ENCODE data around the gene OTOL1.

Gene OTOL1

GRCh38 chr3:161540594-161540993 is 44.0 kb downstream of the OTOL1 start:
- Histone ChIP-seq H3K4me3 (ENCODE audit: low read length, poor library complexity, severe bottlenecking) (no peak overlapping the region), H3K4me2 (ENCODE audit: low read depth, low read length, poor library complexity, severe bottlenecking) (peak overlapping the region; percentile 20), H3K9me2 (replicated peaks; ENCODE audit: low read depth, low read length) (no peaks in the 10 kb centered on the region), H4K20me1 (ENCODE audit: insufficient read depth, low read length, poor library complexity, severe bottlenecking) (no peaks in the 10 kb centered on the region), H3K36me3 (ENCODE audit: insufficient read depth, low read length) (no peaks in the 10 kb centered on the region), H3K27me3 (ENCODE audit: insufficient read depth, low read length, poor library complexity, severe bottlenecking) (no peaks in the 10 kb centered on the region), H3K9me3 (ENCODE audit: insufficient read depth, low read depth, low read length) (peaks cover 3% of the 10 kb centered on the region; the same call in 1 of the 2 replicates), H3F3A (ENCODE audit: low read depth) (no peaks in the 10 kb centered on the region), H3K79me2 (ENCODE audit: insufficient read depth, low read length) (no peaks in the 10 kb centered on the region), H3K9ac (ENCODE audit: low read depth, low read length, poor library complexity, severe bottlenecking) (no peak overlapping the region), H2AFZ (ENCODE audit: low read length) (peak overlapping the region; percentile 80), H3K4me1 (ENCODE audit: insufficient read depth, low read length, poor library complexity, severe bottlenecking) (no peaks in the 10 kb centered on the region)
- TF ChIP-seq CTCF (conservative IDR thresholded peaks at IDR 0.05; ENCODE audit: low read length) (no peak), EZH2phosphoT487 (IDR thresholded peaks at IDR 0.05; ENCODE audit: borderline replicate concordance) (no peak)

- Histone ChIP-seq H2AFZ (ENCODE audit: low read length) (no peak overlapping the region), H3K79me2 (ENCODE audit: insufficient read depth, low read length) (no peaks in the 10 kb centered on the region), H3K9me3 (ENCODE audit: insufficient read depth, low read depth, low read length) (peaks cover 4% of the 10 kb centered on the region; the same call in 1 of the 2 replicates), H3K27me3 (ENCODE audit: insufficient read depth, low read length, poor library complexity, severe bottlenecking) (no peaks in the 10 kb centered on the region), H3K4me3 (ENCODE audit: low read length, poor library complexity, severe bottlenecking) (no peak overlapping the region), H3K4me1 (ENCODE audit: insufficient read depth, low read length, poor library complexity, severe bottlenecking) (no peaks in the 10 kb centered on the region), H3K9me2 (replicated peaks; ENCODE audit: low read depth, low read length) (no peaks in the 10 kb centered on the region), H3K9ac (ENCODE audit: low read depth, low read length, poor library complexity, severe bottlenecking) (no peak overlapping the region), H3F3A (ENCODE audit: low read depth) (no peaks in the 10 kb centered on the region), H3K36me3 (ENCODE audit: insufficient read depth, low read length) (no peaks in the 10 kb centered on the region), H3K4me2 (ENCODE audit: low read depth, low read length, poor library complexity, severe bottlenecking) (no peak overlapping the region), H4K20me1 (ENCODE audit: insufficient read depth, low read length, poor library complexity, severe bottlenecking) (no peaks in the 10 kb centered on the region)
- TF ChIP-seq EZH2phosphoT487 (IDR thresholded peaks at IDR 0.05; ENCODE audit: borderline replicate concordance) (no peak), CTCF (conservative IDR thresholded peaks at IDR 0.05; ENCODE audit: low read length) (no peak)
Measured at GRCh38 chr3:161545824-161546223, 49.2 kb downstream of the OTOL1 start.

- H3K36me3 ChIP-seq (ENCODE audit: insufficient read depth, low read length) = no peaks in the 10 kb centered on the region
- no peaks in the 10 kb centered on the region for H3K27me3 ChIP-seq (ENCODE audit: insufficient read depth, low read length, poor library complexity, severe bottlenecking)
- no peaks in the 10 kb centered on the region for H3F3A ChIP-seq (ENCODE audit: low read depth)
- H4K20me1 ChIP-seq (ENCODE audit: insufficient read depth, low read length, poor library complexity, severe bottlenecking) = no peaks in the 10 kb centered on the region
- no peak overlapping the region for H2AFZ ChIP-seq (ENCODE audit: low read length)
- peaks cover 4% of the 10 kb centered on the region; the same call in 1 of the 2 replicates for H3K9me3 ChIP-seq (ENCODE audit: insufficient read depth, low read depth, low read length)
- H3K4me2 ChIP-seq (ENCODE audit: low read depth, low read length, poor library complexity, severe bottlenecking) = no peak overlapping the region
- no peak overlapping the region for H3K9ac ChIP-seq (ENCODE audit: low read depth, low read length, poor library complexity, severe bottlenecking)
- no peaks in the 10 kb centered on the region for H3K9me2 ChIP-seq (replicated peaks; ENCODE audit: low read depth, low read length)
- no peak overlapping the region for H3K4me3 ChIP-seq (ENCODE audit: low read length, poor library complexity, severe bottlenecking)
- TF ChIP-seq EZH2phosphoT487 (IDR thresholded peaks at IDR 0.05; ENCODE audit: borderline replicate concordance) (no peak), CTCF (conservative IDR thresholded peaks at IDR 0.05; ENCODE audit: low read length) (no peak)
- H3K4me1 ChIP-seq (ENCODE audit: insufficient read depth, low read length, poor library complexity, severe bottlenecking) = no peaks in the 10 kb centered on the region
- H3K79me2 ChIP-seq (ENCODE audit: insufficient read depth, low read length) = no peaks in the 10 kb centered on the region
Measured at GRCh38 chr3:161548301-161548700, 51.7 kb downstream of the OTOL1 start.
